MCF 10A (cell line): ENCODE measurements around the gene TRIM29. TPM values are rescaled to one million over a fixed set of nuclear protein-coding genes. Genes with fewer than 3 reads are reported as not detected.

ENCODE experiments used
- BruUV-seq: library from RNA; stranded (reverse); fragments of 400-500 nt; replicated peaks from 2 replicates; lab custom pipeline; 2021; lab: Mats Ljungman, UMichigan
- CTCF ChIA-PET: fragments of 300-600 bp; sonication (Branson Sonifier 250); formaldehyde crosslinking; extraction: SDS; loops from one replicate; lab custom pipeline; 2021; ENCODE audit warnings: antibody characterized with exemption, inconsistent platforms; lab: Yijun Ruan, JAX
- POLR2A ChIA-PET: fragments of 300-600, 350-650 bp; sonication (Branson Sonifier 250); formaldehyde crosslinking; extraction: SDS; loops from one replicate; lab custom pipeline; 2020; ENCODE audit warnings: antibody characterized with exemption, inconsistent platforms; lab: Yijun Ruan, JAX
- DNase-seq: peaks from one replicate; pipeline ENCODE4 v3.0.0-alpha.2; 2018; ENCODE audit not compliant: unreplicated experiment
- H3K27ac Mint-ChIP-seq: one replicate; pipeline ENCODE4 v1.8.0; 2022; ENCODE audit warnings: mild to moderate bottlenecking, low read depth, mixed read lengths; ENCODE audit not compliant: unreplicated experiment
- H3K27me3 Mint-ChIP-seq: one replicate; pipeline ENCODE4 v1.8.0; 2022; ENCODE audit warnings: mixed read lengths; ENCODE audit not compliant: insufficient read depth, unreplicated experiment
- H3K36me3 Mint-ChIP-seq: one replicate; pipeline ENCODE4 v1.8.0; 2022; ENCODE audit warnings: mild to moderate bottlenecking, moderate library complexity, mixed read lengths; ENCODE audit not compliant: insufficient read depth, unreplicated experiment
- H3K4me1 Mint-ChIP-seq: one replicate; pipeline ENCODE4 v1.8.0; 2022; ENCODE audit warnings: mixed read lengths; ENCODE audit not compliant: insufficient read depth, unreplicated experiment
- H3K4me3 Mint-ChIP-seq: one replicate; pipeline ENCODE4 v1.8.0; 2022; ENCODE audit warnings: mild to moderate bottlenecking, moderate library complexity, mixed read lengths; ENCODE audit not compliant: unreplicated experiment
- H3K9me3 Mint-ChIP-seq: one replicate; pipeline ENCODE4 v1.8.0; 2022; ENCODE audit warnings: mixed read lengths; ENCODE audit not compliant: unreplicated experiment
- CTCF ChIP-seq: fragments of 200-600 bp; IDR thresholded peaks from one replicate; pipeline ENCODE4 v1.8.0; 2022; ENCODE audit warnings: antibody characterized with exemption, mild to moderate bottlenecking; ENCODE audit not compliant: unreplicated experiment
- intact Hi-C: fragments of 100-400 bp; cut with micrococcal nuclease; formaldehyde crosslinking; loops from 2 replicates; pipeline ENCODE4 v1.14.1; 2022
- total RNA-seq: library from RNA; stranded (reverse); gene quantifications from 2 replicates; pipeline ENCODE4 v1.2.3, GENCODE V29; 2022

The TRIM29 gene
- total RNA-seq, 1 experiment from 2014 or later: 93.4 TPM

DNA sequence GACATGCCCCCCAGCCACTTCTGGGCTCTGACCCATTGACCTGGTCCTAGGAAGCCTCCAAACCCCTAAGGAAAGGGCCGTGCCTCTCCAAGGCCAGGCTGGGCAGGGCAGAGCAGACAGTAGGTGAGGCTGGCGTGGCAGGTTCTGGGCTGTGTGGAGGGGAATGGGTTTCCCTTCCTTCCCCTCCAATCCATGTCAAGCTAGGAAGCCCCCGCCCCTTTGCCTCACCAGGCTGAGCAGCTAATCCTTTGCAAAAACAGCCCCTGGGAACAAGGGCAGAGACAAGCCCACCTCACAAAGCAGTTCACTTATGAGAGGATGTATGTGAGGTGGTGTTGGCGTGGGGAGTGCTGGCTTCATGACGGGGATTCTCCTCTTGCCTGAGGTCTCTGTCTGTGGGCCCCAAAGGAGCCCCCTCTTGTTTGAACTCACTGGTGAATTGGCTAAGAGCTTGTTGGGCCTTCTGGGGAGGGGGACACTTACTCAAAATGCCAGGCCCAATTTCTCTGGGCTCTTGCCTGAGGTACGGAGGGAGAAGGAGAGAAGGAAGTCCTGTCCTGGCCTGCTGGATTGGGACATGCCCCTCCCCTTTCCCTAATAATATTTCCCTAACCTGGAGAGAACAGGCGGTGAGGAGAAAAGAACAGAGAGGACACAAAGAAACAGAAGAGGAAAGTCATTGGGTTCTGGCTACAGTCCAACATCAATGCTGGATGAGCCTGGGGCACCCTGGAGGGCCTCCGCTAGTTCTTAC is 1.6 kb upstream of the TRIM29 start:
- ChIA-PET POLR2A (interaction anchor here (2.0 to 5.2 kb wide), 4 partner anchors 8 to 29 kb away, joined by 8 to 26 read pairs (median 16); no protein-coding TSS in a partner anchor), CTCF (interaction anchor here (0.6 to 7.7 kb wide), 6 partner anchors 15 to 636 kb away, joined by 3 to 68 read pairs (median 3); no protein-coding TSS in a partner anchor)
- TF ChIP-seq CTCF: no peak
- no peak overlapping the region for H3K4me3 Mint-ChIP-seq
- peaks cover 11% of the 10 kb centered on the region for H3K4me1 Mint-ChIP-seq
- H3K36me3 Mint-ChIP-seq: peaks cover 6% of the 10 kb centered on the region
- no TSS peak for BruUV-seq
- H3K27ac Mint-ChIP-seq: no peak overlapping the region
- intact Hi-C loops: no loop called here
- no peak for DNase-seq
- H3K27me3 Mint-ChIP-seq: no peaks in the 10 kb centered on the region
- H3K9me3 Mint-ChIP-seq: no peaks in the 10 kb centered on the region

DNA sequence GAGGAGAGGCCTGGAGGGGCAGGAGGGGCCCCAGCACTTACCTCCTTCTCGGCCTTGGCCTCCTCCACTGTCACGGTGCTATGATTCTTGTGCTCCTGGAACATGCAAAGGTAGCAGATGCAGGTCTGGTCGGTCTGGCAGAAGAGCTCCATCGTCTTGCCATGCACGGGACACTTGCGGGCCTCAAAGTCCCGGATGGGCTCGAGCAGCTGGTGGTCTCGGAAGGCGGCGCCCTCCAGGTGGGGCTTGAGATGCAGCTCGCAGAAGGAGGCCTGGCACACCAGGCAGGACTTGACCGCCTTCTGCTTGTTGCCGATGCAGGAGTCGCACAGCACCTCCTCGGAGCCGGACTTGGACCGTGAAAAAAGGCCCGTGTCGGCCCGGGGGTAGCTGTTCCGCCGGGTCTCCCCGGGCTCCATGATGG is 714 bp downstream of the TRIM29 start:
- TF ChIP-seq CTCF: no peak
- Mint-ChIP-seq H3K9me3 (no peaks in the 10 kb centered on the region), H3K4me1 (peaks cover 31% of the 10 kb centered on the region), H3K36me3 (peaks cover 15% of the 10 kb centered on the region), H3K27me3 (no peaks in the 10 kb centered on the region), H3K27ac (peak overlapping the region; percentile 87), H3K4me3 (peak overlapping the region; percentile 88)
- peak; percentile 11 for DNase-seq
- CTCF ChIA-PET: interaction anchor here (0.6 to 7.7 kb wide), 7 partner anchors 8 to 1513 kb away, joined by 3 to 68 read pairs (median 4); no protein-coding TSS in a partner anchor
- intact Hi-C loops: loop anchor here (2.0 kb wide), 1 partner anchor 32 kb away; no protein-coding TSS in a partner anchor
- POLR2A ChIA-PET: interaction anchor here (0.5 to 8.0 kb wide), 20 partner anchors 8 to 1907 kb away, joined by 3 to 153 read pairs (median 6); partner anchors contain the start of genes ARHGEF12 and NLRX1
- BruUV-seq: no TSS peak

DNA sequence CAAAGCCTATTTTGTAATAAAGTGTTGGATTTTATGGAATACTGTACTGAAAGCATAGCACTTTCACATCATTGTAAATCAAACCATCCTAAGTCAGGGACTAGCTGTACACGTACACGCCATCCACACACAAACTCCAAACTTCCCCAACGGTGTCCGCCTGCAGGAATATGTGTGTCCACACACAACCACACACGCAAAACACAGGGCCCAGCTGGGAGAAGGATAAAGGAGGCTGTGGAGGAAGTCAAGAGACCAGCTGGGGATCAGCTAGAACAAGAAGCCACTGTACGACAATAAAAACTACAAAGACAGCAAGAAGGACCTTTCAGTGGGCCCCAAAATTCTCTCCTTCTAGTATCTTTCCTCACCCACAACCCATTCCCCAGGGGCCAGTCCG is 1.6 kb downstream of the TRIM29 start:
- Mint-ChIP-seq H3K27me3 (no peaks in the 10 kb centered on the region), H3K9me3 (no peaks in the 10 kb centered on the region), H3K27ac (peak overlapping the region; percentile 87), H3K36me3 (peaks cover 15% of the 10 kb centered on the region), H3K4me1 (peaks cover 40% of the 10 kb centered on the region), H3K4me3 (peak overlapping the region; percentile 88)
- TF ChIP-seq CTCF: no peak
- TSS peak; percentile 71 for BruUV-seq
- ChIA-PET POLR2A (interaction anchor here (1.0 to 8.0 kb wide), 14 partner anchors 7 to 1224 kb away, joined by 3 to 153 read pairs (median 5); no protein-coding TSS in a partner anchor), CTCF (interaction anchor here (0.6 to 7.7 kb wide), 8 partner anchors 10 to 1222 kb away, joined by 3 to 68 read pairs (median 4); no protein-coding TSS in a partner anchor)
- intact Hi-C loops: loop anchor here (2.0 kb wide), 1 partner anchor 32 kb away; no protein-coding TSS in a partner anchor
- peak; percentile 14 for DNase-seq

GRCh38 chr11:120135838-120136237 is 2.1 kb downstream of the TRIM29 start:
- Mint-ChIP-seq H3K27ac (peak overlapping the region; percentile 87), H3K4me1 (peaks cover 45% of the 10 kb centered on the region), H3K9me3 (no peaks in the 10 kb centered on the region), H3K4me3 (peak overlapping the region; percentile 88), H3K36me3 (peaks cover 15% of the 10 kb centered on the region), H3K27me3 (no peaks in the 10 kb centered on the region)
- peak; percentile 72 for DNase-seq
- intact Hi-C loops: loop anchor here (2.0 kb wide), 1 partner anchor 33 kb away; no protein-coding TSS in a partner anchor
- ChIA-PET CTCF (interaction anchor here (0.6 to 7.7 kb wide), 7 partner anchors 9 to 812 kb away, joined by 3 to 68 read pairs (median 5); no protein-coding TSS in a partner anchor), POLR2A (interaction anchor here (0.7 to 8.0 kb wide), 15 partner anchors 7 to 444 kb away, joined by 3 to 153 read pairs (median 4); no protein-coding TSS in a partner anchor)
- no peak for TF ChIP-seq CTCF
- BruUV-seq: no TSS peak
